Measurements from ENCODE around the gene RAPGEF2.
A peak's percentile ranks its signal among the peaks of the same experiment; 100 is the strongest.
"Not testable (repeated sequence)": the region's sequence is repeated elsewhere in the genome, so short reads cannot be mapped to it uniquely, and the experiment has no call there.

The RAPGEF2 gene, protein sequence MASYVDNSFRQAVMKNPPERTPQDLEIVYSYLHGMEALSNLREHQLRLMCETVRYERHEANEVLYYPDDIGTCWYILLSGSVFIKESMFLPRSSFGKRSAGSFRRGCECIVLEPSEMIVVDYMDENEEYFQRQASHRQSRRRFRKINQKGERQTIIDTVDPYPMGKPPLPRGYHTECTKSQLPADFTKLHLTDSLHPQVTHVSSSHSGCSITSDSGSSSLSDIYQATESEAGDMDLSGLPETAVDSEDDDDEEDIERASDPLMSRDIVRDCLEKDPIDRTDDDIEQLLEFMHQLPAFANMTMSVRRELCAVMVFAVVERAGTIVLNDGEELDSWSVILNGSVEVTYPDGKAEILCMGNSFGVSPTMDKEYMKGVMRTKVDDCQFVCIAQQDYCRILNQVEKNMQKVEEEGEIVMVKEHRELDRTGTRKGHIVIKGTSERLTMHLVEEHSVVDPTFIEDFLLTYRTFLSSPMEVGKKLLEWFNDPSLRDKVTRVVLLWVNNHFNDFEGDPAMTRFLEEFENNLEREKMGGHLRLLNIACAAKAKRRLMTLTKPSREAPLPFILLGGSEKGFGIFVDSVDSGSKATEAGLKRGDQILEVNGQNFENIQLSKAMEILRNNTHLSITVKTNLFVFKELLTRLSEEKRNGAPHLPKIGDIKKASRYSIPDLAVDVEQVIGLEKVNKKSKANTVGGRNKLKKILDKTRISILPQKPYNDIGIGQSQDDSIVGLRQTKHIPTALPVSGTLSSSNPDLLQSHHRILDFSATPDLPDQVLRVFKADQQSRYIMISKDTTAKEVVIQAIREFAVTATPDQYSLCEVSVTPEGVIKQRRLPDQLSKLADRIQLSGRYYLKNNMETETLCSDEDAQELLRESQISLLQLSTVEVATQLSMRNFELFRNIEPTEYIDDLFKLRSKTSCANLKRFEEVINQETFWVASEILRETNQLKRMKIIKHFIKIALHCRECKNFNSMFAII (N-terminal part only)

GRCh38 chr4:159102622-159103383 is at the start of gene RAPGEF2:
Gene RAPGEF2 (plus strand): TSS chr4:159103079. CDS start chr4:159104163, 1,084 bp downstream.
- peak; percentile 95 for DNase-seq (ENCODE audit: low spot score)

- no peak for DNase-seq (ENCODE audit: low spot score)
Measured at GRCh38 chr4:159055833-159056232, 47.0 kb upstream of the RAPGEF2 start.

- no peak for DNase-seq (ENCODE audit: low spot score)
Measured at GRCh38 chr4:159060161-159060560, 42.7 kb upstream of the RAPGEF2 start.

GRCh38 chr4:159062381-159062780 is 40.5 kb upstream of the RAPGEF2 start:
- DNase-seq (ENCODE audit: low spot score) = no peak

GRCh38 chr4:159065513-159066240 is 37.2 kb upstream of the RAPGEF2 start:
- no peak for DNase-seq (ENCODE audit: low spot score)

GRCh38 chr4:159068139-159068538 is 34.7 kb upstream of the RAPGEF2 start:
- DNase-seq (ENCODE audit: low spot score) = not testable (repeated sequence)

DNA sequence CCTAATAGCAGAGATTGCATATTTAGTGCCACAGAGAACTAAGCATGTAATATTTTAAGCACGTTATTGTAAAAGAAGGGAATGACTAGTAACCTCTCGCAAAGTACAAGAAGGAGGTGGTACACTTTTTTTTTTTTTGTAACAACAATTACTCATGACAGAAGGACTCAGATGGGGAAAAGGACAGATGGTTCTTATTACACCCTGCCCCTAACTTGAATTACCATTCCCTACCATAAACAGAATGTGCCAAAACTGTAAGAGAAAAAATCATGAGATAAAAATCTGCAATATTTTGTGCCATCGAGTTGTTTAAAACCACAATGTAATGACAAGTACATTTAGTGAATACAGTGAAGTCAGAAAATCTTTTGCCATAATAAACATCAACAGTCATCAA is 33.0 kb upstream of the RAPGEF2 start:
- no peak for DNase-seq (ENCODE audit: low spot score)

DNA sequence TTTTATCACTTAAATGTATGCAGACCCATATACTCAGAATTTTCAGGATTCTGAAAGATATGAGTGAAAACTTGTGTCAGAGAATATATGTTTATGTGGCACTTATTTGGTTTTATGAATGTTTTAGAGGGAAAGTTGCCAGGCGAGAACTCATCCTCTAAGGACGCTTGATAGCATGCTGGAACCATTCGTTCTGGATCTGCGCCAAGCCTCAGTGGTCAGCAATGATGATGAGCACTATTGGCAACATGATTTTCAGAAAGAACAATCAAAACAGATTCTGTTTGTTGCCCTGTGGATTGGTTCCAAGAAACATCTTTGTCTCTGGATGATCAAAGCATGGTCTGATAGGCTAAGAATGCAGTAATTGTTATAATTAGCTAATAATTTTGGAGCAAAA is 32.1 kb upstream of the RAPGEF2 start:
- no peak for DNase-seq (ENCODE audit: low spot score)

DNA sequence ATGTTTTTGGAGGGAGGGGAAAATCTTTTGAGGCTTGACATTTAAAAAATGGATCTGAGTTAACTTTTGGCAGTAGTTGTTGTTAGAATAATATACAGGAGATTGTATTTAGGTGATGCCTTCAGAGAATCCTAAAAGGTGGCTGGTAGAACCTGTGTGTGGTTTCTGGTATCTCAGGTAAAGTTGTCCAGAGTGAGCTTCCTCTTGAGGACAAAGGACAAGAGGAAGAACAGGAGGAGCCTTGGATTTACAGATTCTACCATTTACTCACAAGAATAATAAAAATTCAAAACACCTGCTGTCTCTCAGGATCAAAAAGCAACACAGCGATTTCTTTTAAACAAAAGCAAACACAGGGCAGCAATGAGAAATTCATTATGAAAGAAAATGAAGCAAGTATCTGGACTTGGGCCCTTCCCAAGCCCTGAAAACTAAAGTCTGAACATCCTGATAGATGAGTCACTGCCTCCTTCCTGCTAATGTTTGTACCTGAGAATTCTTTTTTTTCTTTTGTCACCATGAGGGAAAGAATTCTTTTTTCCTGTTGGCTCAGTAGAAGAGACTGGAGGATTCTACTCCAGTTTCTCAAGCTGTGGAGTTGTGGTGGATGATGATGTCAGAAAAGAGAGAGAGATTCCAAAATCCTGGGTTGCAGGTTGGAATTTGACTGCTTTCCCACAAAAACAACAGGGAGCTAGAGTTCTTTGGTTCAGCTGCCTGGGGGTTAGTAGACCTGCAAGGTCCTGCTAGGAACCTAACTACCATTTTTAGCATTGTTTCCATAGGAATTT is 31.5 kb upstream of the RAPGEF2 start:
- peak; percentile 26 for DNase-seq (ENCODE audit: low spot score)

- DNase-seq (ENCODE audit: low spot score) = no peak
Measured at GRCh38 chr4:159071969-159072765, 30.7 kb upstream of the RAPGEF2 start.

- DNase-seq (ENCODE audit: low spot score) = no peak
Measured at GRCh38 chr4:159075531-159075932, 27.3 kb upstream of the RAPGEF2 start.

- not testable (repeated sequence) for DNase-seq (ENCODE audit: low spot score)
Measured at GRCh38 chr4:159077018-159077417, 25.9 kb upstream of the RAPGEF2 start.

GRCh38 chr4:159077702-159078495 is 25.0 kb upstream of the RAPGEF2 start:
- DNase-seq (ENCODE audit: low spot score) = no peak

DNA sequence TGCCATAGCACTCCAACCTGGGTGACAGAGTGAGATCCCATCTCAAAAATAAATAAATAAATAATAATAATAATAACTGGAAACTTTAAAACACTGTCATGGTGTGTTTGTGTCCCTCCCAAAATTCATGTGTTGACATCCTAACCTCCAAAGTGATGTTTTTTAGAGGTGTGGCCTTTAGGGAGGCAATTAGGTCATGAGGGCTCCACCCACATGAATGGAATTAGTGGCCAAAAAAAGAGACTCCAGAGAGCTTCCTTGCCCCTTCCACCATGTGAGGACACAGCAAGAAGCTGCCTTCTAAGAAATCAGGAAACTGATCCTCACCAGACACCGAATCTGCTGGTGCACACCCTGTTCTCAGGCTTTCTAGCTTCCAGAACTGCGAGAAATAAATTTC is 23.8 kb upstream of the RAPGEF2 start:
- DNase-seq (ENCODE audit: low spot score) = no peak

DNA sequence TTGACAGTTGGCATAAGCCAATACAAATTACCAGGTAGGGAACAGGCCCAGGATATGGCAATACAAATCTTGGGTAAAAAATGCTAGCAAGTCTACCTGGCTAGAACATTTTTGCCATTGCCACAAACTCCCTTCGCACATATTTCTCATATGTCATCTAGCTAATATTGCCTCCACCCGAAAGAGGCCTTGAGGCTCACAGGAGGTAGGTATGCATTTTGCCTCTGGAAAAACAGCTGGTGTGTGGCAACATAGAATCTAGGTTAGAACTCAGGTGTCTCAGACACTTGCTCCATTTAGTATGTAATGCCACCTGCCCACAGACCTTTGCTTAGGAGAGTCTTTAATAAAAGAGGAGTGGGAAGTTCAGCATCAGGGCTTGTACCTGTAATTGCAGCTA is 16.3 kb upstream of the RAPGEF2 start:
- DNase-seq (ENCODE audit: low spot score) = no peak

- DNase-seq (ENCODE audit: low spot score) = no peak
Measured at GRCh38 chr4:159090255-159090654, 12.6 kb upstream of the RAPGEF2 start.

- DNase-seq (ENCODE audit: low spot score) = not testable (repeated sequence)
Measured at GRCh38 chr4:159094156-159094555, 8.7 kb upstream of the RAPGEF2 start.

GRCh38 chr4:159096434-159096833 is 6.4 kb upstream of the RAPGEF2 start:
- no peak for DNase-seq (ENCODE audit: low spot score)

- DNase-seq (ENCODE audit: low spot score) = no peak
Measured at GRCh38 chr4:159097144-159097543, 5.7 kb upstream of the RAPGEF2 start.
